ENCODE results near the gene CACTIN.

- no peak for TF ChIP-seq CTCF (optimal IDR thresholded peaks at IDR 0.05 in 1 of 3, IDR thresholded peaks at IDR 0.05 in 1 of 3, conservative IDR thresholded peaks at IDR 0.05 in 1 of 3; ENCODE audit: extremely low read depth in 1 of 3, insufficient read depth in 2 of 3, low read length in 3 of 3)
- TF ChIP-seq EZH2 (IDR thresholded peaks at IDR 0.05; ENCODE audit: low read length): no peak
Measured at GRCh38 chr19:3607303-3608078, 19.1 kb downstream of the CACTIN start.
